Endothelial cell (in vitro differentiated cells): ENCODE data around the gene ADCY9. TPM values are rescaled to one million over a fixed set of nuclear protein-coding genes. Genes with fewer than 3 reads are reported as not detected.

ENCODE experiments used
- DNase-seq: peaks from one replicate; pipeline ENCODE4 v3.0.0; 2021; ENCODE audit warnings: low spot score
- H3K27ac Mint-ChIP-seq: one replicate; pipeline ENCODE4 v1.8.0; 2021; ENCODE audit warnings: mixed read lengths, inconsistent platforms; ENCODE audit not compliant: unreplicated experiment
- H3K27me3 Mint-ChIP-seq: one replicate; pipeline ENCODE4 v1.8.0; 2021; ENCODE audit warnings: mild to moderate bottlenecking, moderate library complexity, mixed read lengths, inconsistent platforms; ENCODE audit not compliant: unreplicated experiment
- H3K36me3 Mint-ChIP-seq: one replicate; pipeline ENCODE4 v1.8.0; 2021; ENCODE audit warnings: mild to moderate bottlenecking, low read depth, mixed read lengths, inconsistent platforms; ENCODE audit not compliant: unreplicated experiment
- H3K4me1 Mint-ChIP-seq: one replicate; pipeline ENCODE4 v1.8.0; 2021; ENCODE audit warnings: mild to moderate bottlenecking, mixed read lengths, inconsistent platforms; ENCODE audit not compliant: unreplicated experiment
- H3K4me3 Mint-ChIP-seq: one replicate; pipeline ENCODE4 v1.8.0; 2021; ENCODE audit warnings: mild to moderate bottlenecking, mixed read lengths, inconsistent platforms; ENCODE audit not compliant: unreplicated experiment
- H3K9me3 Mint-ChIP-seq: one replicate; pipeline ENCODE4 v1.8.0; 2021; ENCODE audit warnings: mixed read lengths, inconsistent platforms; ENCODE audit not compliant: unreplicated experiment
- total RNA-seq: library from RNA; stranded (reverse); fragmentation: NEBNext Ultra II Directional; extraction: Animal tissue kit (Norgen Biotek cat#: 25700); gene quantifications from one replicate; pipeline ENCODE4 v1.2.1, GENCODE V29; 2021; ENCODE audit not compliant: unreplicated experiment
- TF ChIP-seq, protein P1 (sequence below): fragments of 200-600 bp; sonication (generic); IDR thresholded peaks from one replicate; pipeline ENCODE4 v1.5.0; 2021; ENCODE audit warnings: antibody characterized with exemption; ENCODE audit not compliant: unreplicated experiment

ADCY9 gene
- total RNA-seq, 1 donor from 2014 or later = 3.3 TPM

DNA sequence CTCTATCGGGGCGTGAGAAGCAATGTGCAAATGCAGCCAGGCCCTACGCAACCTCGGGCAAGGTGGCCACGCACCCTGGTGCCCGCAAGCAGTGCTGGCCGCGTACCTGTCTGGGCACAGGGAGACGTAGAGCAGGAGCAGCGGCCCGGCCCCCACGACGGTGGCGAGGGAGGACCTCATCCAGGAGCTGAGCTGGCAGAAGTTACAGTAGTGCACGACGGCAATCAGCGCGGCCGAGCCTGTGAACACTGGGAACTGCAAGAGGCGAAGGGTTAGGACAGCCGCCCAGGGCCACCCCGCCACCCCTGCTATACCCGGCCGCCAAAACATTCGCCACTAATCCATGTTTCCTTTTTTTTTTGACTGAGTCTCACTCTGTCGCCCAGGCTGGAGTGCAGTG lies 138.9 kb downstream of the ADCY9 start:
- Mint-ChIP-seq H3K9me3 (no peaks in the 10 kb centered on the region), H3K27me3 (peaks cover 3% of the 10 kb centered on the region), H3K4me1 (no peaks in the 10 kb centered on the region), H3K36me3 (peaks cover 3% of the 10 kb centered on the region), H3K27ac (no peak overlapping the region), H3K4me3 (no peak overlapping the region)
- TF ChIP-seq, protein P1, sequence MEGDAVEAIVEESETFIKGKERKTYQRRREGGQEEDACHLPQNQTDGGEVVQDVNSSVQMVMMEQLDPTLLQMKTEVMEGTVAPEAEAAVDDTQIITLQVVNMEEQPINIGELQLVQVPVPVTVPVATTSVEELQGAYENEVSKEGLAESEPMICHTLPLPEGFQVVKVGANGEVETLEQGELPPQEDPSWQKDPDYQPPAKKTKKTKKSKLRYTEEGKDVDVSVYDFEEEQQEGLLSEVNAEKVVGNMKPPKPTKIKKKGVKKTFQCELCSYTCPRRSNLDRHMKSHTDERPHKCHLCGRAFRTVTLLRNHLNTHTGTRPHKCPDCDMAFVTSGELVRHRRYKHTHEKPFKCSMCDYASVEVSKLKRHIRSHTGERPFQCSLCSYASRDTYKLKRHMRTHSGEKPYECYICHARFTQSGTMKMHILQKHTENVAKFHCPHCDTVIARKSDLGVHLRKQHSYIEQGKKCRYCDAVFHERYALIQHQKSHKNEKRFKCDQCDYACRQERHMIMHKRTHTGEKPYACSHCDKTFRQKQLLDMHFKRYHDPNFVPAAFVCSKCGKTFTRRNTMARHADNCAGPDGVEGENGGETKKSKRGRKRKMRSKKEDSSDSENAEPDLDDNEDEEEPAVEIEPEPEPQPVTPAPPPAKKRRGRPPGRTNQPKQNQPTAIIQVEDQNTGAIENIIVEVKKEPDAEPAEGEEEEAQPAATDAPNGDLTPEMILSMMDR = no peak
- DNase-seq = no peak

DNA sequence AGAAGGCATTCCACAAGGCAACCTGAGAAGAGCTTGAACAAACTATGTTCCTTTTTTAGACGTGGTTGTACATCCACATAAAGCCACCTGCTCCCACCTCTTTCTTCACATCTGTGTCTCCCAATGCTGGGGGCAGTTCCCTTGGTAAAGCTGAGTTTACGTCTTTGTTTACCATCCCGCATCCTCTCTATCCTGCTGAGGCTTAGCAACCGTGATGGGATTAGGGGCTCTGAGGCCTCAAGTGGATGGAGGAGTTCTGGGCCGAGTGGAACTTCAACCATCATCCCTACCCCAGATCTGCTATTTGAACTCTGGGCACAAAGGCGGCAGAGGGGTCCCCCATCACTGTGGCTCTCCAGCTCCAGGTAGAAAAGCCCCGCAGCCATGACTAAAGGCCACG lies 141.5 kb downstream of the ADCY9 start:
- Mint-ChIP-seq H3K36me3 (peaks cover 3% of the 10 kb centered on the region), H3K9me3 (no peaks in the 10 kb centered on the region), H3K4me1 (no peaks in the 10 kb centered on the region), H3K27ac (no peak overlapping the region), H3K4me3 (no peak overlapping the region), H3K27me3 (peaks cover 3% of the 10 kb centered on the region)
- TF ChIP-seq, protein P1 = no peak
- DNase-seq = no peak

DNA sequence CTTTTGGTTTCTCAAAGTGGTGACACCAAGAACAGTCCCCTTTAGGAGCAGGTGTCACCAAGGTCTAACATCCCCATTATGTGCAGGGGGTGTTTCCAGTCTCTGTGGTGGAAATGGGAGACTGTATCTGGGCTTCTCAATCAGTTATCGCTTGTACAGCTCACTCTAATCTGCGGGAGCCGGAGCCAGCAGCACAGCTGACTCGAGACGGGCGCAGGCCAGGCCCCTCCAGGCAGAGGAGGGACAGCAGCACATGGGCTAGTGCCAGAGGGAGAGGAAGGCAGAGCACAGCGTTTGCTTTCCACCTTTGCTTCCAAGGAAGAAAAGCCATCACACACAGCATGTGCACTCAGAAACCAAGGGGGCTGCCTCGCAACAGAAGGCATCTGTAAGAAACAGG lies 144.5 kb downstream of the ADCY9 start:
- no peaks in the 10 kb centered on the region for H3K9me3 Mint-ChIP-seq
- H3K27me3 Mint-ChIP-seq = peaks cover 1% of the 10 kb centered on the region
- no peak overlapping the region for H3K27ac Mint-ChIP-seq
- no peaks in the 10 kb centered on the region for H3K36me3 Mint-ChIP-seq
- no peak overlapping the region for H3K4me3 Mint-ChIP-seq
- no peaks in the 10 kb centered on the region for H3K4me1 Mint-ChIP-seq
- DNase-seq = no peak
- TF ChIP-seq, protein P1 = no peak

DNA sequence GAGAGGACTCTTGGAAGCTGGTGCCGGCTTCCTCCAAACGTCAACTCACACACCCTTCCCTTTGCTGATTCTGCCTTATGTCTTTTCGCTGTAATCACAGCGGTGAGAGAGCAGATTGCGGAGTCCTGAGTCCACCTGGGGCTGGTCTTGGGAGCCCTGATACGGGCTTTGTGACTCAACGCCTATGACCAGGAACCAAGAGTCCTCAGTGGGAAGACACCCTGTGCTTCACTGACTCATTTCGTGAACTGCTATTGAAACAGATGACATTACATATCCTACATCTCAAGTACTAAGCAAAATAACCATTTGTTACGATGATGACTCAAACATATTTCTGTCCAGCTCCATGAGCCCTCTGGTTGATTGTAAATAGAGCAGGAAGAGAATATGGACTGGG lies 145.0 kb downstream of the ADCY9 start:
- H3K27me3 Mint-ChIP-seq = peaks cover under 1% of the 10 kb centered on the region
- no peak overlapping the region for H3K27ac Mint-ChIP-seq
- no peak overlapping the region for H3K4me3 Mint-ChIP-seq
- TF ChIP-seq, protein P1 = no peak
- no peaks in the 10 kb centered on the region for H3K4me1 Mint-ChIP-seq
- no peaks in the 10 kb centered on the region for H3K36me3 Mint-ChIP-seq
- DNase-seq = no peak
- no peaks in the 10 kb centered on the region for H3K9me3 Mint-ChIP-seq

DNA sequence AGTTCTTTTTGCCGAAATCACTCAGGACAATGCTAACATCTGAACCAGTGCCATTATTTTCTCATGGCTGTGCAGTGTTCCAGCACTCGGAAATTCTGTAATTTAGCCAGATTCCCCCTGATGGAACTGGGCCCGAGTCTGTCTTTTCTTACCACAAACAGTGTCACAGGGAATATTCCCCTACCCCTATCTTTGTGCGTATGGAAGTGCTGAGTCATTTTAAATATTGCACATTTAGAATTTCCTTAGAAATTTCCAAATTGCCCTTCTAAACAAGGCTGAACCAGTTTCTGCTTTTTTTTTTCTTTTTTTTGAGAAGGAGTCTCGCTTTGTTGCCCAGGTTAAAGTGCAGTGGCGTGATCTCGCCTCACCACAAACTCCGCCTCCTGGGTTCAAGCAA lies 147.7 kb downstream of the ADCY9 start:
- no peak overlapping the region for H3K4me3 Mint-ChIP-seq
- peaks cover under 1% of the 10 kb centered on the region for H3K4me1 Mint-ChIP-seq
- H3K9me3 Mint-ChIP-seq = no peaks in the 10 kb centered on the region
- no peak overlapping the region for H3K27ac Mint-ChIP-seq
- DNase-seq = no peak
- no peaks in the 10 kb centered on the region for H3K27me3 Mint-ChIP-seq
- TF ChIP-seq, protein P1 = no peak
- H3K36me3 Mint-ChIP-seq = peaks cover 3% of the 10 kb centered on the region
